ENCODE data around the gene RTN4. TPM values are rescaled to one million over a fixed set of nuclear protein-coding genes. Genes with fewer than 3 reads are reported as not detected.
"Not testable (repeated sequence)": the region's sequence is repeated elsewhere in the genome, so short reads cannot be mapped to it uniquely, and the experiment has no call there.

RTN4 gene
- total RNA-seq, 2 experiments from 2014 or later, result 71.6 to 88.0 TPM

- no peaks in the 10 kb centered on the region for H3K27me3 Mint-ChIP-seq
- CTCF ChIA-PET, result interaction anchor here (1.5 kb wide), 1 partner anchor 44 kb away, joined by 3 read pairs; the partner anchor contains the start of gene RTN4
- peak overlapping the region; percentile 16 for H3K4me3 Mint-ChIP-seq
- H3K9me3 Mint-ChIP-seq (ENCODE audit: low read depth), result no peaks in the 10 kb centered on the region
- H3K4me1 Mint-ChIP-seq, result peaks cover 39% of the 10 kb centered on the region
- peaks cover 1% of the 10 kb centered on the region for H3K36me3 Mint-ChIP-seq
- H3K27ac Mint-ChIP-seq, result no peak overlapping the region
- ATAC-seq (no peak), DNase-seq (no peak)
Observed at GRCh38 chr2:55006306-55006705, 43.9 kb downstream of the RTN4 start.

- Mint-ChIP-seq H3K9me3 (ENCODE audit: low read depth) (no peaks in the 10 kb centered on the region), H3K4me1 (peaks cover 25% of the 10 kb centered on the region), H3K27me3 (no peaks in the 10 kb centered on the region), H3K27ac (no peak overlapping the region), H3K36me3 (no peaks in the 10 kb centered on the region), H3K4me3 (no peak overlapping the region)
- DNase-seq (no peak), ATAC-seq (no peak)
- CTCF ChIA-PET, result interaction anchor here (1.0 kb wide), 1 partner anchor 43 kb away, joined by 3 read pairs; no protein-coding TSS in a partner anchor
Observed at GRCh38 chr2:55003706-55004639, 46.3 kb downstream of the RTN4 start.

- no peak overlapping the region for H3K4me3 Mint-ChIP-seq
- CTCF ChIA-PET, result no interaction called here
- no peaks in the 10 kb centered on the region for H3K9me3 Mint-ChIP-seq (ENCODE audit: low read depth)
- H3K27me3 Mint-ChIP-seq, result no peaks in the 10 kb centered on the region
- H3K36me3 Mint-ChIP-seq, result peaks cover 4% of the 10 kb centered on the region
- DNase-seq (no peak), ATAC-seq (no peak)
- H3K4me1 Mint-ChIP-seq, result peaks cover 24% of the 10 kb centered on the region
- H3K27ac Mint-ChIP-seq, result no peak overlapping the region
Observed at GRCh38 chr2:55001716-55002115, 48.5 kb downstream of the RTN4 start.

GRCh38 chr2:55000341-55000740 lies 49.9 kb downstream of the RTN4 start:
- Mint-ChIP-seq H3K9me3 (ENCODE audit: low read depth) (no peaks in the 10 kb centered on the region), H3K27me3 (no peaks in the 10 kb centered on the region), H3K4me1 (peaks cover 22% of the 10 kb centered on the region), H3K4me3 (no peak overlapping the region), H3K36me3 (peaks cover 5% of the 10 kb centered on the region), H3K27ac (no peak overlapping the region)
- no peak for DNase-seq
- no peak for ATAC-seq
- CTCF ChIA-PET, result no interaction called here

GRCh38 chr2:54999182-54999581 lies 51.1 kb downstream of the RTN4 start:
- CTCF ChIA-PET, result no interaction called here
- peaks cover 20% of the 10 kb centered on the region for H3K4me1 Mint-ChIP-seq
- peaks cover 5% of the 10 kb centered on the region for H3K36me3 Mint-ChIP-seq
- no peak overlapping the region for H3K27ac Mint-ChIP-seq
- no peak overlapping the region for H3K4me3 Mint-ChIP-seq
- no peaks in the 10 kb centered on the region for H3K27me3 Mint-ChIP-seq
- ATAC-seq (no peak), DNase-seq (no peak)
- no peaks in the 10 kb centered on the region for H3K9me3 Mint-ChIP-seq (ENCODE audit: low read depth)

- CTCF ChIA-PET, result interaction anchor here (0.7 kb wide), 1 partner anchor 192 kb away, joined by 3 read pairs; no protein-coding TSS in a partner anchor
- Mint-ChIP-seq H3K4me3 (no peak overlapping the region), H3K27ac (no peak overlapping the region), H3K36me3 (peaks cover 10% of the 10 kb centered on the region), H3K4me1 (peaks cover 20% of the 10 kb centered on the region), H3K9me3 (ENCODE audit: low read depth) (no peaks in the 10 kb centered on the region), H3K27me3 (no peaks in the 10 kb centered on the region)
- ATAC-seq (no peak), DNase-seq (no peak)
Observed at GRCh38 chr2:54997826-54998225, 52.4 kb downstream of the RTN4 start.

- H3K4me1 Mint-ChIP-seq, result peaks cover 18% of the 10 kb centered on the region
- ATAC-seq, result no peak
- H3K27me3 Mint-ChIP-seq, result no peaks in the 10 kb centered on the region
- no peak overlapping the region for H3K27ac Mint-ChIP-seq
- H3K9me3 Mint-ChIP-seq (ENCODE audit: low read depth), result no peaks in the 10 kb centered on the region
- CTCF ChIA-PET, result interaction anchor here (0.6 to 1.2 kb wide), 2 partner anchors 26 to 290 kb away, joined by 3 read pairs; no protein-coding TSS in a partner anchor
- H3K36me3 Mint-ChIP-seq, result peaks cover 10% of the 10 kb centered on the region
- no peak overlapping the region for H3K4me3 Mint-ChIP-seq
- DNase-seq, result no peak
Observed at GRCh38 chr2:54995553-54995952, 54.7 kb downstream of the RTN4 start.

GRCh38 chr2:54990694-54991093 lies 59.6 kb downstream of the RTN4 start:
- H3K27ac Mint-ChIP-seq; H3K27me3 Mint-ChIP-seq; H3K4me3 Mint-ChIP-seq; DNase-seq; CTCF ChIA-PET; ATAC-seq; H3K9me3 Mint-ChIP-seq (ENCODE audit: low read depth); H3K4me1 Mint-ChIP-seq: not testable (repeated sequence)
- H3K36me3 Mint-ChIP-seq, result peaks cover 20% of the 10 kb centered on the region

- no peak overlapping the region for H3K27ac Mint-ChIP-seq
- H3K4me3 Mint-ChIP-seq, result no peak overlapping the region
- H3K27me3 Mint-ChIP-seq, result no peaks in the 10 kb centered on the region
- ATAC-seq (no peak), DNase-seq (no peak)
- CTCF ChIA-PET, result no interaction called here
- H3K9me3 Mint-ChIP-seq (ENCODE audit: low read depth), result no peaks in the 10 kb centered on the region
- peaks cover 2% of the 10 kb centered on the region for H3K4me1 Mint-ChIP-seq
- peaks cover 23% of the 10 kb centered on the region for H3K36me3 Mint-ChIP-seq
Observed at GRCh38 chr2:54988612-54989011, 61.6 kb downstream of the RTN4 start.

- Mint-ChIP-seq H3K36me3 (peaks cover 31% of the 10 kb centered on the region), H3K9me3 (ENCODE audit: low read depth) (no peaks in the 10 kb centered on the region), H3K27me3 (no peaks in the 10 kb centered on the region), H3K4me1 (peaks cover 5% of the 10 kb centered on the region), H3K4me3 (no peak overlapping the region), H3K27ac (no peak overlapping the region)
- CTCF ChIA-PET, result no interaction called here
- DNase-seq (no peak), ATAC-seq (no peak)
Observed at GRCh38 chr2:54986264-54986663, 64.0 kb downstream of the RTN4 start.

- no peaks in the 10 kb centered on the region for H3K27me3 Mint-ChIP-seq
- H3K36me3 Mint-ChIP-seq, result peaks cover 36% of the 10 kb centered on the region
- H3K4me3 Mint-ChIP-seq, result no peak overlapping the region
- H3K4me1 Mint-ChIP-seq, result peaks cover 9% of the 10 kb centered on the region
- no peak overlapping the region for H3K27ac Mint-ChIP-seq
- H3K9me3 Mint-ChIP-seq (ENCODE audit: low read depth), result no peaks in the 10 kb centered on the region
- DNase-seq, result no peak
- CTCF ChIA-PET, result interaction anchor here (0.9 to 1.0 kb wide), 2 partner anchors 14 to 46 kb away, joined by 3 to 4 read pairs; no protein-coding TSS in a partner anchor
- no peak for ATAC-seq
Observed at GRCh38 chr2:54984476-54984875, 65.8 kb downstream of the RTN4 start.

GRCh38 chr2:54983345-54984220 lies 66.7 kb downstream of the RTN4 start:
- Mint-ChIP-seq H3K9me3 (ENCODE audit: low read depth) (no peaks in the 10 kb centered on the region), H3K4me3 (no peak overlapping the region), H3K27ac (no peak overlapping the region), H3K36me3 (peaks cover 36% of the 10 kb centered on the region), H3K4me1 (peaks cover 9% of the 10 kb centered on the region), H3K27me3 (no peaks in the 10 kb centered on the region)
- ATAC-seq (no peak), DNase-seq (no peak)
- CTCF ChIA-PET, result interaction anchor here (1.0 kb wide), 1 partner anchor 13 kb away, joined by 4 read pairs; no protein-coding TSS in a partner anchor

GRCh38 chr2:54981385-54981784 lies 68.9 kb downstream of the RTN4 start:
- Mint-ChIP-seq H3K27ac (no peak overlapping the region), H3K27me3 (no peaks in the 10 kb centered on the region), H3K9me3 (ENCODE audit: low read depth) (no peaks in the 10 kb centered on the region), H3K4me3 (no peak overlapping the region), H3K4me1 (peaks cover 23% of the 10 kb centered on the region), H3K36me3 (peaks cover 30% of the 10 kb centered on the region)
- CTCF ChIA-PET, result no interaction called here
- DNase-seq (no peak), ATAC-seq (no peak)
